H1 (cell line): ENCODE measurements around the gene L3MBTL1. TPM values are rescaled to one million over a fixed set of nuclear protein-coding genes. Genes with fewer than 3 reads are reported as not detected.

Source experiments
- CTCF ChIA-PET: fragments of 300-600 bp; sonication (Branson Sonifier 250); formaldehyde crosslinking; loops from one replicate; lab custom pipeline; 2021; ENCODE audit not compliant: partially characterized antibody; lab: Charles Lee
- POLR2A ChIA-PET: fragments of 300-600 bp; sonication (Branson Sonifier 250); formaldehyde crosslinking; loops from one replicate; lab custom pipeline; 2021; ENCODE audit warnings: inconsistent platforms; ENCODE audit not compliant: partially characterized antibody; lab: Charles Lee
- DNase-seq, 2 experiments: peaks; one replicate each; pipeline versions ENCODE4 v3.0.0 to v3.0.0-alpha.2; 2010 to 2022; ENCODE audit warnings: low spot score in 2 of 2, low read depth in 1 of 2, mixed read lengths in 1 of 2
- FAIRE-seq: peaks from 2 replicates; lab custom pipeline; 2011; peaks lifted over from hg19 to GRCh38; lab: Jason Lieb, UNC
- H2AFZ ChIP-seq: 2 replicates; pipeline ENCODE4 v1.8.1; 2012; ENCODE audit warnings: low read length, inconsistent platforms
- H2AK5ac ChIP-seq: 2 replicates; pipeline ENCODE4 v1.6.1; 2013; ENCODE audit warnings: low read depth, low read length
- H2BK120ac ChIP-seq: replicated peaks from 2 replicates; pipeline ENCODE3; 2013; ENCODE audit warnings: low read depth, low read length, inconsistent platforms
- H2BK12ac ChIP-seq: 2 replicates; pipeline ENCODE4 v1.6.1; 2013; ENCODE audit warnings: low read depth, low read length
- H2BK15ac ChIP-seq: 2 replicates; pipeline ENCODE4 v1.6.1; 2013; ENCODE audit warnings: low read length
- H2BK20ac ChIP-seq: 2 replicates; pipeline ENCODE4 v1.6.1; 2013; ENCODE audit warnings: low read length
- H2BK5ac ChIP-seq: 2 replicates; pipeline ENCODE4 v1.6.1; 2013; ENCODE audit warnings: low read depth, low read length
- H3K14ac ChIP-seq: 2 replicates; pipeline ENCODE4 v1.6.1; 2013; ENCODE audit warnings: inconsistent platforms; ENCODE audit not compliant: insufficient read length
- H3K18ac ChIP-seq: 2 replicates; pipeline ENCODE4 v1.6.1; 2013; ENCODE audit warnings: low read length; ENCODE audit errors: extremely low read depth
- H3K23ac ChIP-seq: 2 replicates; pipeline ENCODE4 v1.6.1; 2013; ENCODE audit warnings: inconsistent platforms; ENCODE audit not compliant: insufficient read length
- H3K23me2 ChIP-seq: 2 replicates; pipeline ENCODE4 v1.6.1; 2013; ENCODE audit warnings: low read depth, low read length
- H3K27ac ChIP-seq: 2 replicates; pipeline ENCODE4 v1.6.1; 2011; ENCODE audit warnings: low read depth, low read length, inconsistent platforms
- H3K27me3 ChIP-seq, 4 experiments: replicated peaks in 1 of 4; 1 replicate in 1 of 4; 2 replicates in 3 of 4; pipeline versions ENCODE4 v1.6.1 to v1.8.1; 2011 to 2013; ENCODE audit warnings: low read length in 3 of 4, mild to moderate bottlenecking in 3 of 4, inconsistent platforms in 2 of 4, mixed read lengths in 2 of 4, moderate library complexity in 1 of 4; ENCODE audit not compliant: control insufficient read depth in 3 of 4, insufficient read depth in 3 of 4; ENCODE audit errors: extremely low read depth in 1 of 4
- H3K36me3 ChIP-seq, 4 experiments: 2 replicates each; pipeline versions ENCODE4 v1.6.1 to v1.8.1; 2011 to 2013; ENCODE audit warnings: mild to moderate bottlenecking in 4 of 4, low read length in 3 of 4, moderate library complexity in 2 of 4, control low read depth in 1 of 4, inconsistent platforms in 1 of 4; ENCODE audit not compliant: insufficient read depth in 4 of 4, control insufficient read depth in 2 of 4
- H3K4ac ChIP-seq: replicated peaks from 2 replicates; pipeline ENCODE3; 2013; ENCODE audit warnings: low read length, low read depth, mixed read lengths, inconsistent platforms; ENCODE audit not compliant: insufficient read length
- H3K4me1 ChIP-seq, 4 experiments: replicated peaks in 1 of 4; 1 replicate in 1 of 4; 2 replicates in 3 of 4; pipeline versions ENCODE4 v1.6.1 to v1.8.1; 2011 to 2013; ENCODE audit warnings: low read length in 3 of 4, inconsistent platforms in 2 of 4, mixed read lengths in 1 of 4; ENCODE audit not compliant: insufficient read depth in 4 of 4, control insufficient read depth in 3 of 4
- H3K4me2 ChIP-seq, 2 experiments: 2 replicates each; pipeline versions ENCODE4 v1.6.1 to v1.8.1; 2011 to 2013; ENCODE audit warnings: low read depth in 2 of 2, low read length in 2 of 2, control low read depth in 1 of 2, inconsistent platforms in 1 of 2, mild to moderate bottlenecking in 1 of 2; ENCODE audit not compliant: insufficient read depth in 1 of 2
- H3K4me3 ChIP-seq, 4 experiments: fragments of 200-600, 300-600 bp in 1 of 4; sonication (generic), shearing (Covaris generic), sonication (Bioruptor Twin) in 1 of 4; 2 replicates each; pipeline versions ENCODE4 v1.5.1 to v1.8.1; 2011 to 2016; ENCODE audit warnings: low read length in 4 of 4, low read depth in 3 of 4, control low read depth in 2 of 4, inconsistent platforms in 2 of 4, mild to moderate bottlenecking in 2 of 4, mixed read lengths in 1 of 4, moderate library complexity in 1 of 4; ENCODE audit not compliant: insufficient read depth in 2 of 4; ENCODE audit errors: extremely low read depth in 1 of 4
- H3K56ac ChIP-seq: replicated peaks from 2 replicates; pipeline ENCODE3; 2013; ENCODE audit warnings: low read depth, mild to moderate bottlenecking, mixed read lengths, low read length, inconsistent platforms; ENCODE audit not compliant: insufficient read length
- H3K79me1 ChIP-seq: 2 replicates; pipeline ENCODE4 v1.6.1; 2013; ENCODE audit warnings: low read depth, low read length, control low read depth
- H3K79me2 ChIP-seq, 2 experiments: 2 replicates each; pipeline versions ENCODE4 v1.6.1 to v1.8.1; 2012 to 2013; ENCODE audit warnings: low read length in 2 of 2, mild to moderate bottlenecking in 2 of 2, inconsistent platforms in 1 of 2; ENCODE audit not compliant: insufficient read depth in 2 of 2, control insufficient read depth in 1 of 2
- H3K9ac ChIP-seq, 4 experiments: replicated peaks in 1 of 4; 1 replicate in 1 of 4; 2 replicates in 3 of 4; pipeline versions ENCODE4 v1.6.1 to v1.8.1; 2011 to 2013; ENCODE audit warnings: low read depth in 3 of 4, low read length in 3 of 4, control low read depth in 2 of 4, mild to moderate bottlenecking in 2 of 4, moderate library complexity in 2 of 4, inconsistent platforms in 1 of 4; ENCODE audit errors: extremely low read depth in 1 of 4
- H3K9me3 ChIP-seq, 2 experiments: 2 replicates each; pipeline versions ENCODE4 v1.6.1 to v1.8.1; 2012 to 2013; ENCODE audit warnings: mild to moderate bottlenecking in 2 of 2, moderate library complexity in 2 of 2, control low read depth in 1 of 2, inconsistent platforms in 1 of 2, low read depth in 1 of 2, low read length in 1 of 2, mixed read lengths in 1 of 2; ENCODE audit not compliant: insufficient read depth in 2 of 2
- H4K20me1 ChIP-seq, 2 experiments: replicated peaks in 1 of 2; 2 replicates each; pipeline versions ENCODE3 to v1.8.1; 2011 to 2013; ENCODE audit warnings: inconsistent platforms in 2 of 2, low read length in 2 of 2, mild to moderate bottlenecking in 1 of 2; ENCODE audit not compliant: insufficient read depth in 2 of 2, control insufficient read depth in 1 of 2
- H4K5ac ChIP-seq: 2 replicates; pipeline ENCODE4 v1.6.1; 2013; ENCODE audit warnings: low read length, low read depth, mixed read lengths, inconsistent platforms; ENCODE audit not compliant: insufficient read length
- H4K8ac ChIP-seq: 2 replicates; pipeline ENCODE4 v1.8.0; 2013; ENCODE audit warnings: mild to moderate bottlenecking, moderate library complexity, low read length, inconsistent platforms; ENCODE audit not compliant: insufficient read depth; ENCODE audit errors: extremely low read depth
- H4K91ac ChIP-seq: replicated peaks from 2 replicates; pipeline ENCODE3; 2013; ENCODE audit warnings: low read length, mixed read lengths, inconsistent platforms; ENCODE audit not compliant: insufficient read length
- ATF2 ChIP-seq: IDR thresholded peaks from 2 replicates; pipeline ENCODE4 v1.6.1; 2012; ENCODE audit warnings: low read length, inconsistent platforms
- CTCF ChIP-seq, 3 experiments: IDR thresholded peaks; 1 replicate in 2 of 3; 2 replicates in 1 of 3; pipeline versions ENCODE4 v1.5.1 to v1.6.1; 2011; ENCODE audit warnings: low read length in 3 of 3, mild to moderate bottlenecking in 3 of 3, inconsistent platforms in 2 of 3, low read depth in 1 of 3, moderate library complexity in 1 of 3; ENCODE audit not compliant: insufficient read depth in 1 of 3; ENCODE audit errors: control extremely low read depth in 1 of 3
- RFX5 ChIP-seq: IDR thresholded peaks from 2 replicates; pipeline ENCODE4 v1.6.1; 2011; ENCODE audit warnings: low read depth, low read length, improper control_type of control experiment, borderline replicate concordance
- SUZ12 ChIP-seq: fragments of 200-600 bp; sonication (generic); IDR thresholded peaks from 2 replicates; pipeline ENCODE4 v1.6.1; 2012; ENCODE audit warnings: mild to moderate bottlenecking, inconsistent platforms, low read length, moderate library complexity, mixed read lengths
- TCF12 ChIP-seq: IDR thresholded peaks from 2 replicates; pipeline ENCODE4 v1.6.1; 2011; ENCODE audit warnings: low read depth, mild to moderate bottlenecking, low read length
- YY1 ChIP-seq: IDR thresholded peaks from 2 replicates; pipeline ENCODE4 v1.6.1; 2011; ENCODE audit warnings: low read depth, mild to moderate bottlenecking, low read length
- WGBS, 2 experiments: shearing (Covaris generic) in 1 of 2; methylation state at CpG; one replicate each; pipeline versions ENCODE4 v1.1.6 to v1.1.7; 2013 to 2015; ENCODE audit warnings: low lambda C conversion rate in 2 of 2, mixed read lengths in 2 of 2, inconsistent platforms in 1 of 2, low coverage in 1 of 2, missing lambda C conversion rate in 1 of 2; ENCODE audit not compliant: insufficient replicate concordance in 2 of 2, insufficient coverage in 1 of 2, insufficient read length in 1 of 2; ENCODE audit errors: extremely low coverage in 1 of 2, missing lambda C conversion rate in 1 of 2; 5-methylcytosine and 5-hydroxymethylcytosine counted together
- polyA plus RNA-seq, 7 experiments: library from polyadenylated mRNA; depleted of rRNA in 3 of 7; stranded (reverse) in 5 of 7; unstranded in 2 of 7; fragments of >200 nt in 5 of 7; fragments of 200-250 nt in 2 of 7; gene quantifications; 1 replicate in 5 of 7; 2 replicates in 1 of 7; 4 replicates in 1 of 7; pipeline versions ENCODE4 v1.2.1 to v1.2.3, GENCODE V29; 2011 to 2013; ENCODE audit warnings: missing spikeins in 2 of 7, mixed read lengths in 2 of 7
- total RNA-seq: library from RNA; stranded (reverse); fragmentation: NEBNext Ultra II Directional; extraction: Animal tissue kit (Norgen Biotek cat#: 25700); gene quantifications from 2 replicates; pipeline ENCODE4 v1.2.1, GENCODE V29; 2021

Gene L3MBTL1
- total and polyA plus RNA-seq, 2 of the 8 experiments (the other 6 are each of a cell fraction or from before 2014, with no cell fraction given), result 11.9 to 17.0 TPM

GRCh38 chr20:43477619-43478018, 29.9 kb upstream of the L3MBTL1 start:
- Histone ChIP-seq H2BK12ac (no peak overlapping the region), H2BK15ac (no peak overlapping the region), H3K9me3 (peaks cover 4% of the 10 kb centered on the region in 2 experiments; a peak in 2 of 4 replicates), H2BK5ac (no peak overlapping the region), H2BK120ac (no peak overlapping the region), H3K27ac (no peak overlapping the region), H2AK5ac (no peak overlapping the region), H4K8ac (no peak overlapping the region), H2AFZ (no peak overlapping the region), H3K4me1 (no peaks in the 10 kb centered on the region), H3K36me3 (no peaks in the 10 kb centered on the region), H4K91ac (no peak overlapping the region), H3K56ac (no peak overlapping the region), H3K27me3 (no peaks in the 10 kb centered on the region), H3K23me2 (no peaks in the 10 kb centered on the region), H3K18ac (no peak overlapping the region), H3K4ac (no peak overlapping the region), H3K4me3 (no peak overlapping the region), H4K5ac (no peak overlapping the region), H3K79me1 (no peaks in the 10 kb centered on the region), H4K20me1 (no peaks in the 10 kb centered on the region), H2BK20ac (no peak overlapping the region), H3K14ac (no peak overlapping the region), H3K4me2 (no peak overlapping the region), H3K9ac (no peak overlapping the region), H3K79me2 (no peaks in the 10 kb centered on the region), H3K23ac (no peak overlapping the region)
- 87% methylated on average over 4 of the region's 4 CpGs; no CpG with 5 or more reads in 1 of the 2 experiments for WGBS, 2 experiments
- CTCF ChIA-PET, result no interaction called here
- TF ChIP-seq RFX5 (no peak), SUZ12 (no peak), CTCF (IDR thresholded peaks at IDR 0.05; ENCODE audit: control extremely low read depth in 1 of 3, insufficient read depth in 1 of 3, low read depth in 1 of 3, low read length in 3 of 3) (no peak), ATF2 (no peak), YY1 (no peak), TCF12 (no peak)
- no peak for DNase-seq
- no peak for FAIRE-seq
- POLR2A ChIA-PET, result interaction anchor here (1.1 to 4.5 kb wide), 4 partner anchors 10 to 21 kb away, joined by 3 to 49 read pairs (median 6); partner anchors contain the start of gene SRSF6
